Measurements from ENCODE around the gene ADIG.

The ADIG gene

DNA sequence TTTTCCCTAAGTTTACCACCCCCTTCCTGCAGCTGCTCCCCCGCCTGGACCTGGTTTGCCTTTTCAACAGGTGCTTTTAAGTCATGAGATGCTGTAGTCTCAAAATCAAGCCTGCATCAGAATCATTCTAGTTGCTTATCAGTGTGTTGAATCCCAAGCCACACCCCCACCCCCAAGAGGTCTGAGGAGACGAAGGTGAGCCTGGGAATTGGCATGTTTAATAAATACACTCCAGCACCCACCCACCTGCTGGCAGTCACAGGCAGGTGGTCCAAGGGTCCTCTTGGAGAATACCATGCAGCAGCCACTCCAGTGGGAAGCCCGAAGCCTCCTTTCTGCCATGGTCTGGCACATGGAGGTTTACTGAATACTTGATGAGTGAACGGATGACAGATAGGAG, 1.1 kb upstream of the ADIG start:
- no peaks in the 10 kb centered on the region for H3K27me3 ChIP-seq (ENCODE audit: insufficient read depth, low read length)
- no peak overlapping the region for H3K27ac ChIP-seq (ENCODE audit: low read length)
- H3K9me3 ChIP-seq (ENCODE audit: insufficient read depth, low read depth, low read length), result no peaks in the 10 kb centered on the region
- H3K36me3 ChIP-seq (ENCODE audit: insufficient read depth, low read depth, low read length), result peaks cover 29% of the 10 kb centered on the region
- H3K9ac ChIP-seq (ENCODE audit: low read depth, low read length), result no peak overlapping the region
- H3K4me1 ChIP-seq (ENCODE audit: insufficient read depth, low read length), result no peaks in the 10 kb centered on the region
- H3K4me3 ChIP-seq (ENCODE audit: low read length), result no peak overlapping the region

DNA sequence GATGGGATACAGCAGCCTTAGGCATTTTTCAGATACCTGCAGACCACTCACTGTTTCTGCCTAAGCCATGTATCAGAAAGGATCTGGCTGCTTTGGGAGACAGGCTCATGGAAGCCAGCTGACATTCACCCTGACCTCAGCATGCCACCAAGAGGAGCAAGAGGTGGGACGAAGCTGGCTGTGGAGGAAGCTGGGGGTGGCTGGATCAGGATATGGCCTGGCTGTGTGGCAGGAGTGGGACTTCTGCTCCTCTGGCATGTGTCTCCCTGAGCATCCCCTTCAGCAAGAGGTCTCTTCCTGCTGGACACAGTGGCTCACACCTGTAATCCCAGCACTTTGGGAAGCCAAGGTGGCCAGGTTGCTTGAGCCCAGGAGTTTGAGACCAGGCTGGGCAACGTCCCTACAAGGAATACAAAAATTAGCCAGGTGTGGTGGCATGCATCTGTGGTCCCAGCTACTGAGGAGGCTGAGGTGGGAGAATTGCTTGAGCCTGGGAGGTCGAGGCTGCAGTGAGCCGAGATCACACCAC, 897 bp downstream of the ADIG start:
- no peak overlapping the region for H3K27ac ChIP-seq (ENCODE audit: low read length)
- no peaks in the 10 kb centered on the region for H3K9me3 ChIP-seq (ENCODE audit: insufficient read depth, low read depth, low read length)
- no peaks in the 10 kb centered on the region for H3K27me3 ChIP-seq (ENCODE audit: insufficient read depth, low read length)
- no peaks in the 10 kb centered on the region for H3K4me1 ChIP-seq (ENCODE audit: insufficient read depth, low read length)
- no peak overlapping the region for H3K4me3 ChIP-seq (ENCODE audit: low read length)
- no peak overlapping the region for H3K9ac ChIP-seq (ENCODE audit: low read depth, low read length)
- H3K36me3 ChIP-seq (ENCODE audit: insufficient read depth, low read depth, low read length), result peaks cover 9% of the 10 kb centered on the region; the same call in 1 of the 2 replicates

DNA sequence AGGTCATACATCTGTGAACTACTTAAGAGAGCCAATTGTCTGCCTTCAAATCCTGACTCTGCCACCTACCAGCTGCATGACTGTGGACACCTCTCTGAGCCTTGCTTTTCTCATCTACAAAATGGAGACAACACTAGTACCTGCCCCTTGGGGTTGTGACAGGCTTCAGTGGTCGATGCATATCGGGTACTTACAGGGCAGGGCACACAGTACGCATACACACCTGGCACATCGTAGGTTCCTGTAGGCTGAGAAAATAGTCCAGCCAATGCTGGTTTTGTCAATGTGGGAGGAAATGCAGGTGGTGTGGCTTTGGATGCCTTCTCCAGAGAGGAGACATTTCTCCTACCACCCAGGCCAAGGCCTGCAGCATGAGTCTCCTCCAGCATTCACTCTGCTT, 2.3 kb downstream of the ADIG start:
- Histone ChIP-seq H3K4me3 (ENCODE audit: low read length) (no peak overlapping the region), H3K9me3 (ENCODE audit: insufficient read depth, low read depth, low read length) (no peaks in the 10 kb centered on the region), H3K36me3 (ENCODE audit: insufficient read depth, low read depth, low read length) (0 out of 2 replicates have a peak, but pooled peaks cover under 1% of the 10 kb centered on the region), H3K27me3 (ENCODE audit: insufficient read depth, low read length) (no peaks in the 10 kb centered on the region), H3K27ac (ENCODE audit: low read length) (no peak overlapping the region), H3K4me1 (ENCODE audit: insufficient read depth, low read length) (no peaks in the 10 kb centered on the region), H3K9ac (ENCODE audit: low read depth, low read length) (no peak overlapping the region)

DNA sequence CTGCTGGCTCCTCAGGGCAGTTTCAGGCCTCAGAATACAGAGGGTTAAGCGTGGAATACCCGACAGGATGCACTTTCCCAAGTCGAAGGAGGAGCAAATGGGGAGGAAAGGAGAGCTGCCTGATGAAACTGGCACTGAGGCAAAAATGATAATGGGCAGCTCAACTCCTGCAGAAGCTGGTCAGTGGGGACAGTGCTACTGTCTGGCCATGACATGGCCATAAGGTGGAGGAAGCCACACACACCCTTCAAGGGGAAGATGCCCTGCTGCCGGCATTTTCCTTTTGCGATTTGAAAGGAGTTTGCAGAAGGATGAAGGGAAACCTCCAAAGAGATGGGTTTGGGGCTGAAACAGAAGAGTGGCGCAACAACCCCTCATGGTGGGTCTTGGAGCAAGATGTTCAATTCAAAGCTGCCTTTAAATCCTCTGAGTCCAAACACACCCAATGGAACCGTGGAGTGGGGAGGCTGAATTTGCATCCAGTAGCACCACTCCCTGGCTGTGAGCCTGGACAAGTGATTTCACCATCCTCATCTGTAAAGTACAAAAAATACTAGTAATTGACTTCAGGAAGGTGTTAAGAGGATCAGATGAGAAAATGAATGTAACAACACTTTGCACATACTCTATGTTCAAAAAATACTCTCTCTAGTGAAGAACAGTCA, 3.2 kb downstream of the ADIG start:
- no peaks in the 10 kb centered on the region for H3K4me1 ChIP-seq (ENCODE audit: insufficient read depth, low read length)
- H3K27me3 ChIP-seq (ENCODE audit: insufficient read depth, low read length), result no peaks in the 10 kb centered on the region
- no peak overlapping the region for H3K9ac ChIP-seq (ENCODE audit: low read depth, low read length)
- no peak overlapping the region for H3K4me3 ChIP-seq (ENCODE audit: low read length)
- no peaks in the 10 kb centered on the region for H3K36me3 ChIP-seq (ENCODE audit: insufficient read depth, low read depth, low read length)
- no peaks in the 10 kb centered on the region for H3K9me3 ChIP-seq (ENCODE audit: insufficient read depth, low read depth, low read length)
- no peak overlapping the region for H3K27ac ChIP-seq (ENCODE audit: low read length)

DNA sequence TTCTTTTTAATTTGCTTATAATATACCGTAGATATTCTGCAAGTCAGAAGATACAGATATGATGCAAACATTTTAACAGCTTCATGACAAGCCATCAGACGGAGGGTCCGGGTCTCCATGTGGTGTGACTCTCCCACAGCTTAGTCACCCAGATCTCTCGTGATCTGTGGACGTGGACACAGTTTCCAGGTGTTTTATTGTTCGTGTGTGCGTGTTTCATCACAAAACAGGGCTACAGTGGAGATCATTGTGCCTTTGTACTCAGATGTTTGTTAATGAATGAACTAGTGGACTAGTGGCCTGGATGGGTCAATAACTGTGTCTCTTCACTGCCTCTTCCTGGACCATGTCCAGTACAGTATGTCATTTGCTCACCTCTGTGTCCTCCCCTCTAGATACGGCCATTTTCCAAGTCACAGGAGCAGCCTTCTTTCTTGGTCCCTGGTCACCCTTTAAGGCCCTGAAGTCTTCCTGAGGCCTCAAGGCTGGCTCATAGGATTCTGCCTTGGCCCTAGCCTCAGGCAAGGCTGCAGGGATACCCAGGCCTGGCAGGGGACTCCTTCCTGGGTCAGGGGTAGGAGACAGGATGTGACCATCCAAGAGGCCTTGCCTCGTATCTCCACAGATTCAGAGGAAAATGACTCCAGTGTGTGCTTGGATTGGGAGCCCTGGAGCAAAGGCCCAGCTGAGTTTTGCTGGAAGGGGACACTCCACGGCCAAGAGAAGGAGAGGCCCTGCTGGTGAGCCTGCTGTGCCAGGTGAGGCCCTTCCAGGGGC, 4.6 kb downstream of the ADIG start:
- Histone ChIP-seq H3K27me3 (ENCODE audit: insufficient read depth, low read length) (no peaks in the 10 kb centered on the region), H3K36me3 (ENCODE audit: insufficient read depth, low read depth, low read length) (no peaks in the 10 kb centered on the region), H3K4me1 (ENCODE audit: insufficient read depth, low read length) (no peaks in the 10 kb centered on the region), H3K9ac (ENCODE audit: low read depth, low read length) (no peak overlapping the region), H3K27ac (ENCODE audit: low read length) (no peak overlapping the region), H3K4me3 (ENCODE audit: low read length) (no peak overlapping the region), H3K9me3 (ENCODE audit: insufficient read depth, low read depth, low read length) (no peaks in the 10 kb centered on the region)

DNA sequence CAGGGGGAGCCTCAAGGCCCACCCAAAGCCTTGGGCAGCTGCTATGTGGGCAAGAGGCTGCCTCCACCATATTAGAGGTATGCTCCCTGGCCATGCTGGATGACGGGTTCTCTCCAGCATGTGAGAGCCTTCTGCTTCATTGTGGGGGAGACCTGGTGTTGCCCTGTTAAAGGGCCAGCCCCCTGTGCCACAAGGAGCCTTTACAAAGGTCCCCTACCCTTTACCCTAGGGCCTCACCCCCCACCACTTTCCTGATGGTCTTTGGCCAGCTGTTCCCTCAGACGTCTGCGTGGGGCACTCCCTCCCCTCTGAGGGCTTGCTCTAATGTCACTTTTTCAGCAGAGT, 5.2 kb downstream of the ADIG start:
- Histone ChIP-seq H3K27me3 (ENCODE audit: insufficient read depth, low read length) (no peaks in the 10 kb centered on the region), H3K4me3 (ENCODE audit: low read length) (no peak overlapping the region), H3K36me3 (ENCODE audit: insufficient read depth, low read depth, low read length) (no peaks in the 10 kb centered on the region), H3K4me1 (ENCODE audit: insufficient read depth, low read length) (no peaks in the 10 kb centered on the region), H3K9ac (ENCODE audit: low read depth, low read length) (no peak overlapping the region), H3K27ac (ENCODE audit: low read length) (no peak overlapping the region), H3K9me3 (ENCODE audit: insufficient read depth, low read depth, low read length) (no peaks in the 10 kb centered on the region)

DNA sequence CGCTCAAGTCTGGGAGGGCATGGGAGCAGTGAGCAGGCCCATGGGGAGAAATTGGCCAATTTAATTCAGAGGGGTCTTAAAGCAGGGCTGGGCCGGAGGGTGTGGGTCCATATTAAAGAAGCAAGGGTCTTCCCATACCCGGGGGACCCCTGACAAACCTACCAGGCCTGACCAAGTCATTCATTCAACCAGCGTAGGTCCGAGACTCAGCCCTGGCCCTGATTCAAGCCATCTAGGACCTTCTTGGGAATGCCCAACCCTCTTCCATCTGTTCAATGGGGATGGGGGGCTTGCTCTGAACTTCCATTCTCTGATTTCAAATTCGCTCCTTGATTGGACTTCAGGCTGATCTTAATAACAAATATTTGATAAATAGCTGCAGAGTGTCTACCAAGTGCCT, 7.3 kb downstream of the ADIG start:
- no peaks in the 10 kb centered on the region; the same call in 1 of the 2 replicates for H3K4me1 ChIP-seq (ENCODE audit: insufficient read depth, low read length)
- H3K27me3 ChIP-seq (ENCODE audit: insufficient read depth, low read length), result no peaks in the 10 kb centered on the region
- no peaks in the 10 kb centered on the region for H3K36me3 ChIP-seq (ENCODE audit: insufficient read depth, low read depth, low read length)
- no peak overlapping the region for H3K4me3 ChIP-seq (ENCODE audit: low read length)
- H3K9me3 ChIP-seq (ENCODE audit: insufficient read depth, low read depth, low read length), result no peaks in the 10 kb centered on the region
- H3K9ac ChIP-seq (ENCODE audit: low read depth, low read length), result no peak overlapping the region
- no peak overlapping the region for H3K27ac ChIP-seq (ENCODE audit: low read length)

DNA sequence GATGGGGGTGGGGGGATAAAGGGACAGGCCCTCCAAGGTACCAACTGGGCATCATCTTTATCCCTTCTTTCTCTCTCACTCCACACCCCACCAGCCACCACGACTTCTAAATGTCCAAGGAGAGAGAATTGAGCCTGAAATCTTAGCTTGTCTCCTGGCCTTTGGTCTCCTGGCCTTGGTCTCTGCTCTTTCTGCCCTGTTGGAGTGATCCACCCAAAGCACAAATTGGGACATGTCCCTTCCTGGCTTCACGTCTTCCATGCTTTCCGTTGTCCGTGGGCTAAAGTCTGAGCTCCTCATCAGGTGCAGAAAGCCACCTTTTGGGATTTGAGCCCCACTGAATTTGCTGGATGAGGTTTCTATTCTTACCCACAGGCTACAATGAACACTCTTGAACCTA, 8.4 kb downstream of the ADIG start:
- no peaks in the 10 kb centered on the region for H3K27me3 ChIP-seq (ENCODE audit: insufficient read depth, low read length)
- no peak overlapping the region for H3K27ac ChIP-seq (ENCODE audit: low read length)
- no peak overlapping the region for H3K4me3 ChIP-seq (ENCODE audit: low read length)
- no peak overlapping the region for H3K9ac ChIP-seq (ENCODE audit: low read depth, low read length)
- no peaks in the 10 kb centered on the region; the same call in 1 of the 2 replicates for H3K4me1 ChIP-seq (ENCODE audit: insufficient read depth, low read length)
- H3K36me3 ChIP-seq (ENCODE audit: insufficient read depth, low read depth, low read length), result no peaks in the 10 kb centered on the region
- H3K9me3 ChIP-seq (ENCODE audit: insufficient read depth, low read depth, low read length), result no peaks in the 10 kb centered on the region

DNA sequence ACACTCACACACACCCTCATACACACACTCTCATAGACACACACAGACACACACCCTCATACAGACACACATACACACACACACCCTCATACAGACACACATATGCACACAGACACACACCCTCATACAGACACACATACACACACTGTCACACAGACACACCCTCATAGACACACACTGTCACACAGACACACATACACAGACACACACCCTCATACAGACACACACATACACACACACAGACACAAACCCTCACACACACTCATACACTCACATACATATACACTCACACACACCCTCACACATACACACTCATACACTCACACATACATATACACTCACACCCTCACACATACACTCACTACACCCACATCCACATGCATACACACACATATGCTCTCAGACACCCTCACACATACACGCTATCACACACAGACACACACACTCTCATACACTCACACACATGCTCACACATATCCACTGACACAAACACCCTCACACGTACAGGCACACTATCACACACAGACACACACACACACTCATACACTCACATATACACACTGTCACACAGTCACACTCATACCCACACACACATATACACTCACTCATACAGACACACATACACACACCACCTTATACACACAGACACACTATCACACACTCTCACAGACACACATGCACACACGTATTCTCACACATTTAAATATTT, 9.1 kb downstream of the ADIG start:
- H3K27ac ChIP-seq (ENCODE audit: low read length), result no peak overlapping the region
- H3K4me3 ChIP-seq (ENCODE audit: low read length), result no peak overlapping the region
- H3K9me3 ChIP-seq (ENCODE audit: insufficient read depth, low read depth, low read length), result no peaks in the 10 kb centered on the region
- no peaks in the 10 kb centered on the region for H3K36me3 ChIP-seq (ENCODE audit: insufficient read depth, low read depth, low read length)
- no peaks in the 10 kb centered on the region; the same call in 1 of the 2 replicates for H3K4me1 ChIP-seq (ENCODE audit: insufficient read depth, low read length)
- no peaks in the 10 kb centered on the region for H3K27me3 ChIP-seq (ENCODE audit: insufficient read depth, low read length)
- H3K9ac ChIP-seq (ENCODE audit: low read depth, low read length), result no peak overlapping the region

DNA sequence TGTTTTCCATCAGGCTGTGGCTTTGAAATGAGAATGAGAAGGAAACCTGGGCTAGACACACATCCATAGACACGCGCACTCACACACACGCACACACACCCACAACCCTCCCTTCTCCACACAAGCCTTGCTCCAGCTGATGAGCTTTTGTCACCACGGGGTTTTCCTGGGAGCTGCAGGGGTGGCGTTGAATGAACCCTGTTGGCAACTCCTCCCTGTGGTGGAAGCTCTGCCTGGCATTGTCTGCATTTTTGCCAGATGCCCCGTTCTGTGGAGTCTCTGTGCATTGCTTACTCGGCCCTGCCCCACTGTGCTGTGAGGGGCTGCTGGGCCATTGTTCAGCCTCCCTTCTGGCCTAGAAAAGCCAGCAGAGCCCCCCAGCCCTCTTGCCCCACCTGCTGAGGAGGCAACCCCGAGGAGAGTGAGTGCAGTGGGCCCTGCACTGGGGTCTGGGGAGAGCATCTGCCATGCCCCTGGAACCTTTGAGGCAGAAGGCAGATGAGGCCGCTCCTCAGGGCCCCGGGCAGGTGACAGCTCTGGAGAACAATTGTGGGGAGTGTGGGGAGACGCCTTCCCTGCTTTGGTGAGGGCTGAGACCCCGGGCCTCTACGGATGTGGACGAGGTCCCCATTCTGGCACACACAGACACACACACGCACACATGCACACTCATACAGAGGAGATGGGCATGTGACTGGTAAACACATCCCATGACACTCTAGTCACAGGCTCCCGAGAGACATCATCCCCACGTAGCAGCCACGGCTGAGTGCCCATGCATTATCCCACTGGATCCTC, 9.9 kb downstream of the ADIG start:
- Histone ChIP-seq H3K36me3 (ENCODE audit: insufficient read depth, low read depth, low read length) (no peaks in the 10 kb centered on the region), H3K4me3 (ENCODE audit: low read length) (no peak overlapping the region), H3K4me1 (ENCODE audit: insufficient read depth, low read length) (no peaks in the 10 kb centered on the region; the same call in 1 of the 2 replicates), H3K27ac (ENCODE audit: low read length) (no peak overlapping the region), H3K9me3 (ENCODE audit: insufficient read depth, low read depth, low read length) (no peaks in the 10 kb centered on the region), H3K27me3 (ENCODE audit: insufficient read depth, low read length) (no peaks in the 10 kb centered on the region), H3K9ac (ENCODE audit: low read depth, low read length) (no peak overlapping the region)
